ENCODE data around the gene CHD6.

The CHD6 gene

DNA sequence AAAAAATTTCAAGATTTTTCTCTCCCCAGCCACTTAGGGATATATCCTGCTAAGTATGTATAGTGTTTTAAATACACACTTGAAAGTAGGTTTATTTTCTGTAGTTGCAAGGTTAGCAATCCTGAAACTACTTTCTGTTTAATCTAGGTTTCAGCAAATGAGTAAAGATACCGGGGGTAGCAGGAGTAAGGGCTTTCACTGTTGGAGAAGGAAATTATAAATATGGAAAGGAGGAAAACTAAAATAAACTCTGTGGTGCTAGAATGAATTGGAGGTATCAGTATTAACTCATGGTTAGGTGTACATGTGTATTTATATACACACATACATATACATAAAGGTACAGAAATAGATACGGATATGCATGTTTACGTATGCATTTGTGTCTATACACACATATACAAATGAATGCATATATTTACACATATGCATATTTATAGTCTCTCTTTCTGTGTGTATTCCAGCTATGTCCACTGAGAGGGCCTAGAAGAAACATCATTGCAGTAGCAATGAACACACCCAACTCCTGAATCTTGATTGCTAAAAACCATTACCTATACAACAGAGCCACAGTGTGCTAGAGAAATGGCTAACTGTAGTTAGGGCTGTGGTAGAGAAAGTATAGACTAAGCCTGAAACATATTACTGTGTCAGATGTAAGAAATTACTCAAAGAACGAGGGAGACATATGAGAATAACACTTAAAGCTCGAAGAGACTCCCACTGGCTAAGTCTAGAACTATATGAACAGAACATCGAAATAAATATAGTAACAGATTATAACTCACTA, 155.6 kb downstream of the CHD6 start:
- no peak for FAIRE-seq

- no peak for FAIRE-seq
Observed at GRCh38 chr20:41458761-41459160, 159.4 kb downstream of the CHD6 start.

DNA sequence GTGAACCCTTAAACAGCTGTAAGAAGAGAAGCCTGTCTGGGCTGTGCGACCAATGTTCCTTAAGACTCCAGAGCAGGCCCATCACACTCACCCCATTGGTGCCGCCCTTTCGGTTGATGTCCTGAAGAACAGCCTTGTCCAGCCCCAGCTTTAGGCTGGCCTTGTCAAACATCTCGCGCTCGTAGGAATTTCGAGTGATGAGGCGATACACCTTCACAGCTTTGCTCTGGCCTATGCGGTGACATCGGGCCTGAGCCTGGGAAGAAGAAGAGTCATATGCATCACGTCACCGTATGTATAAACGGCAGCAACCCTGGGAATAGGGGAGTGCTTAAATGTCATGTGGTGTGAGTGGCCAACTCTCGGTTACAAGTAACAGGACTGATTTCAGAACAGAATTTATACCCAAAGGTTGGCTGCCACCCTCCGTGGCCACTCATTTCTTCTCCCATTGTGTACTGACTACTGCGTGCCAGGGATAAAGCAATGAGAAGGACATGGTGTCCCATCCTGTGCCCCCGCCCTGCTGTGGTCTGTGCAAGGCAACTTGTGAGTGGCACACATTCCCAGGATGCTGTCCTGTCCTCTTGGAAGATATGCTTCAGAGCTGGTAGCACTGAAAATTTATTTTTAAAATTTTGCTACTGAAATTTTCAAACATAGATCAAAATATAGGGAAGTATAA, 160.9 kb downstream of the CHD6 start:
- no peak for FAIRE-seq

DNA sequence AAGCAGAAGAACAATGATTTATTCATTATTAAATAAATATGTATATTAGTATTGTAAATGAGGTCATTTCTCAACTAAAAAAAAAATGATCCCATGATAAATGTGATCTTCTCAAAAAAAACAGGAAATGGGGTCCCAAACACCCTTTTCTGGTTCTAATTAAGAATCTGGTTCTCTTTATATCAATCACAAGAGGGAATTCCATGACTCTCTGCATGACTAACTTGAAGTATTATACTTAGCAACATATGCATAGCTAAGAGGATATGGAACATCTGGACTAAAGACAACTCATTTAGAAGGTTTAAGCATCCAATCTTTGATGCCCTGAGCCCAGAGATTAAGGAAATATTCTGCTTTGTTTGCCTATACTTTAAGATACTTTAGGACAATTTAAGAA, 161.8 kb downstream of the CHD6 start:
- no peak for FAIRE-seq

DNA sequence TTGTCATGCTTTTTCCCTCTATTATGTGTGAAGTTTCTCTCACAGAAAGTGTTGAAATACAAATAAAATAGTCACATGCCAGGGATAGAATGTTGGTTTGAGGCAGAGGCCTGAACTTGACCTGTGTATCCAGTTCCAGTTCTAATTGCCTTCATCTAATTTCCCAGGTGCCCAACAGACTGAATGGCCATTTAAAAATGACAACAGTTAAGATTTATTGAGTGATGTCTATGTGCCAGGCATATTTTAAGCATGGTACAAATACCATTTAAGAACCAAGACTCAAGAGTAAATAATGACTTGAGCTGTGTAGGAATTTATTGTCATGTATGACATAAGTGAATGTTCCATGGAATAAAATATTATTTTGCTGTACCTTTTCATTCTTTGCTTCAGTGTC, 163.9 kb downstream of the CHD6 start:
- no peak for FAIRE-seq

DNA sequence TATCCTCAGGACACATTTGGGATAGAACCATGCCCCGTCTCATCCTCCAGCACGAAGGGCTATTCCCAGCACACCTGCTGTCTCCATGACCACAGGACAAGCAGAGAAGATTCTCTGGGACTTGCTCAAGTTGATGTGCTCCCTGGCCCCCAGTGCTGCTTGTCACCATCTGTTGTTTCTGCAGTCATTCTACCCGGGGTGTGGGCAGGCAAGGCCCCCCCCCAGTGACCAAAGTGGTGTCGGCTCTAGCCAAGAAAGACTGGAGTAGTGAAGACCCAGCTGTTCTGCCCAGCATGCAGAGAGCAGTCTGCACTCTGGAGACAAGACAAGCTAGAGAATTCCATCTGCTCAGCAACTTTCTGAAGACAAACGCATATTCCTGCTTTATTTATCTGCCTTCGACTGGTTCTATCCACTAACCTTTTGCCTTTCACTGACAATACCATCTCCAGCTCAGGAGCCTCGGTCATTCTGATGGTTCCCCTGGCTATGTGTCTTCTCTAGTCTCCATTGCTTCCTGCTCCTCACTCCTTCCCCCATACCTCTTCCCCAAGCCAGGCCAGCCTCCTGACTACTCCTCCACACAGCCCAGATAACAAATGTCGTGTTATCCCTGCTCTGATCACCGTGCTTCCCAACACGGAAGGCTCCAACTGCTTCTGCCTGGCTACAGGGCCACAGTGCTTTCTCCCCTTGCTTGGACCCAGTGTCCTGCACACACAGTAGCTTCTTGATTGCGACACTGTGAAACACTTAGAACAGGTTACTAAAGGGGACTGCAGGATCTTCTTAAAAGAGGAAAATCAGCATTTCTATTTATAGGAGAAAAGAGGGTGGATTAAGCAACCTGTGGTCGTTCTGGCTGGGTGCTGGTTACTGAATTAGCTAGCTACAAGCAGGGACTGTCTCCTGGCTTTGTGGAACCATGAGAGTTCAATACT, 164.9 kb downstream of the CHD6 start:
- no peak for FAIRE-seq

DNA sequence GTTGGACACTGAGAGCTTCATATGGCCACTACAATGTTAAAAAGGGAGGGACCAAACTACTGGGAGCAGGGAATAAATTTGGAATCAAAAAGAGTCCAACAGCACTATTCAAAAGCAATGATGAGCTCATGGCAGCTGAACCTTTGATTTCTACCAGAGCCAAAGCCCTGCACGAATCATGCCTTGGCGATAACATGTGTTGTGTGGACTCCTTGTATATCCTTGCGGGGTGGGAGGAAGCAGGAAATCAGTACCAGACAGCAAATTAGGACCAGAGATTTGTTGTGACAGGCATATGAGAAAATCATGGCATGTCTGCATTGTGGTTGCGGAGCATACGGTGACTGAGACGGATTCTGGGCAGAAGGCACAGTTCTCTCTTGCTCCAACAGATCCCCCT, 166.0 kb downstream of the CHD6 start:
- no peak for FAIRE-seq

GRCh38 chr20:41447006-41447405, 171.2 kb downstream of the CHD6 start:
- FAIRE-seq = no peak

GRCh38 chr20:41446456-41446855, 171.7 kb downstream of the CHD6 start:
- FAIRE-seq = no peak

DNA sequence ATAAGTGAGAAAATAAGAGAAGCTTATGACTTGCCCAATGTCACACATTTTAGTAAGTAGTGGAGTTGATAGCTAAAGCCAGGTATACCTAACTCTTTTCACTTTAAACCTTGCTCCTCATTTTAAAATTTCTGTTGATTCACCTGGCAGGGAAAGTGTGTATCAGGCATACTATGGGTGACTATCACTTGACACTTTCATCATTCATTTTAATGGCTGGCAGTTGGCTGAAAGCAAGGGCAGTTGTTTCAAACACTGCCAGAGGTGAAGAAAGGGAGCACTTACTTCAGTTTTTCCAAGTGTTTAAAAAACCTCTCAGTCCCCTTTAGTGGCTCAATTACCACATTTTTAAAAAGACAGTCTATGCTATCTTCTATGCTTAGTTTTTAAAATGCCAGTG, 173.4 kb downstream of the CHD6 start:
- no peak for FAIRE-seq

GRCh38 chr20:41443691-41444090, 174.5 kb downstream of the CHD6 start:
- no peak for FAIRE-seq

GRCh38 chr20:41440882-41441281, 177.3 kb downstream of the CHD6 start:
- FAIRE-seq = no peak

- FAIRE-seq = no peak
Observed at GRCh38 chr20:41437836-41438235, 180.3 kb downstream of the CHD6 start.

DNA sequence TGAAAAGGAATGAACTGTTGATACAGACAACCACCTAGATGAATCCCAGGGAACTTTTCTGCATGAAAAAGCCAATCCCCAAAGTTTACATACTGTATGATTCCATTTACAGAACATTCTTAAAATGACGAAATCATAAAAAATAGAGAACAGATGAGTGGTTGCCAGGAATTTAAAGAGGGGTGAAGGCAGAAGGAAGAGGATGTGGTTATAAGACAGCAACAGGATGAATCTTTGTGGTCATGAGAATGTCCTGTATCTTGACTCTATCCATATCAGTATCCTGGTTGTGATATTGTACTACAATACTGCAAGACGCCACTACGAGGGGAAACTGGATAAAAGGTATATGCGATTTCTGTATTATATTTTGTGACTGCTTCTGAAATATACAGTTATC, 181.5 kb downstream of the CHD6 start:
- no peak for FAIRE-seq

GRCh38 chr20:41433203-41433602, 185.0 kb downstream of the CHD6 start:
- no peak for FAIRE-seq

DNA sequence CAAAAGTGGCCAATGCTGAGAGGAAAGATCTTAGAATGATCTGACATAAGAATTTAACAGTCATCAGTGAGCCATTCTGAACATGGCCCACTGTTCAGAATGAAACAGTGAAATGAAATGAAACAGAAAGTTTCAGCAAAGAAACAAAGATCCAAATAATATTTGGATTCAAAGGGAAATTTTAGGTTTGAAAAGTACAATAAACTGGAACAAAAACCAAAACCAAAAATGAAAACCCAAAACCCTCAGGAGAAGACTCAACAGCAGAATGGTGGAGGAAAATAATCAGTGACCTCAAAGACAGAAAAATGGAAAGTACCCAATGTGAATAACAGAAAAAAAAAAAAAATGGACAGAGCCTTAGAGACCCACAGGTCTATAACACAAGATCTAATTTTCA, 185.4 kb downstream of the CHD6 start:
- no peak for FAIRE-seq

DNA sequence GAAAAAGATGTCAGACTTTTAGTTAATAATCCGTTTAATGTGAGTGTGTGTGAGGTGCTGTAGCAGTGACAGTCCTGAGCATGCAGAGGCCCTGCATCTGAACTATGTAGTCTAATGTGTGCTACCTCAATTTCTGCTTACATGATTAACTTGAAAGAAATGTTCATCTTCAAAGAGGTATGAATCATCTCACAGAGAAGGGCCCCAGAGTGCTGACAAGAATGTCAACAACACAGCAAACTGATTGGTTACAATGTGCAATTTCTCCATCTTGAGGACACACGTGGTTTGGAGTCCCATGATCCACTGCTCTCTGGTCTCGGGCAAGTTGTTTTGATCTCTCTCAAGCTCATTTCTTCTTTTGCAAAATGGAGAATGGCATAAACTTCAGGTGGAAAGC, 189.9 kb downstream of the CHD6 start:
- FAIRE-seq = no peak

DNA sequence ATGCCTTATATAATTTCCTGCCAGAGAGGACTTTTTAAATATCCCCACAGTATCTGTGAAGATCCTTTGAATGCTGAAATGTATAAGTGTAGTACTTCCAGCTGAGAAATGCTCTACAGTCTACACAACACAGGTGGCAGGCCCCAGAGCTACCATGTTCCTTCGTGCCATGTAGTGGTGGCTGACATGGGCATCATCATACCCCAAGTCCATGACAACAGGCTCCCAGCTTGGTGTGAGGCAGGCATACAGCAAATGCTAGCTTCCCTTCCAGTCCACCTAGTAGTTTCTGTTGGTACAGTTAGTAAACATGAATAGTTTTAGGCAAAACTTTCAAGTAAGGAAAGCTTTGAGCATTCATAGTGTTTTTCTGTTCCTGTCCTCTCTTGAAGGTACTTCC, 190.3 kb downstream of the CHD6 start:
- no peak for FAIRE-seq

- no peak for FAIRE-seq
Observed at GRCh38 chr20:41426976-41427375, 191.2 kb downstream of the CHD6 start.

GRCh38 chr20:41426086-41426830, 191.9 kb downstream of the CHD6 start:
- FAIRE-seq = no peak

DNA sequence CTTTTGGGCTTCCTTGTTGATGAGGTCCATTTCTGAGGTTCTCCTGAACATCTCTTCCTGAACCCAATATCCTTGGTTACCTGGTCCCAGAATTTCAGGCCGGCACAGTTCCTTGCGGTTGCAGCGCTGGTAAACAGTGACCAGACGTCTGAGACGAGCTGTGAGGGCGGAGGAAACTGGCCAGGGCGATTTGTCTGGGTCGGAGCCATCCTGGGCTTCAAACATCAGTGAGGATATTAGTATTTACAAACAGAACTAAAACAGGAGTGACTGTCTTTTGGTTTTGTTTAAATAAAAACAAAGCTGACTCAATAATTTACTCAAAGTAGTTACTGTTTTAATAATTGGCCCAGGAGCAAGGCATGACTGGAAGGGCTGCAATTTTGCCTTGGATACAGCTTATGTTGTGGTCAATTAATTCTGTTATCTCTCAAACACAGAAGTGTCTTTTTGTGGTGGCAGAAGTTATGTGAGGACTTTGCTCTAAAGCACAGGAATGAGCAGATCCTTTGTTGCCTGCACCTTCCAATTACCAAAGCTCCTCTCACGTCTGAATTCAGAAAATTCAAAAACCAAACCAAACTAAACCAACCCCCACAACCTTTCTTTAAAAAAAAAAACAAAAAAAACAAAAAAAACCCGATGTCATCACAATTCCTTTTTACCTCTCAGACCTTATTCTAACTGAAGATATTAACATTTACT, 192.8 kb downstream of the CHD6 start:
- FAIRE-seq = no peak

- FAIRE-seq = no peak
Observed at GRCh38 chr20:41424546-41424945, 193.6 kb downstream of the CHD6 start.
